Middle frontal gyrus (tissue), 1 donor: ENCODE measurements around the gene GAL3ST2.

ENCODE experiments used
- DNase-seq: peaks from one replicate; pipeline ENCODE4 v3.0.0-alpha.2; 2015; ENCODE audit warnings: low spot score; ENCODE audit errors: extremely low spot score

The GAL3ST2 gene

GRCh38 chr2:241843321-241844065 lies 66.9 kb downstream of the GAL3ST2 start:
- no peak for DNase-seq

GRCh38 chr2:241844066-241844728 lies 67.6 kb downstream of the GAL3ST2 start:
- DNase-seq, result no peak

GRCh38 chr2:241844831-241845578 lies 68.4 kb downstream of the GAL3ST2 start:
- DNase-seq, result no peak

DNA sequence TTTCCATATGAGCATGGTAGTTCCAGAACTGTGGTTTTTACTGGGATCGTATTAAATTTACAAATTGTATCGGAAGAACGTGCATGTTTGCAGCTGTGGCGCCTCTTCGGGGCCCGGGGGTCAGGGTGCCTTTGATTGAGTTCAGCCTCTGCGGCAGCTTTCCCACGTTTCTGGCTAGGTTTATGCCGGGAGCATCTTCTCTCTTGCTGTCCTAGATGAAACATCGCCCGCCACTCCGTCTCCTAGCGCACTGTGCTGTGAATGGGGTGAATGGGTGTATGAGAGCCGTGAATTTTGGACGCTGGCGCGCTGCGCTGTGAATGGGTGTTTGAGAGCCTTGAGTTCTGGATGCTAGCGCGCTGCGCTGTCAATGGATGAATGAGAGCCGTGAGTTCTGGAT lies 69.8 kb downstream of the GAL3ST2 start:
- no peak for DNase-seq

DNA sequence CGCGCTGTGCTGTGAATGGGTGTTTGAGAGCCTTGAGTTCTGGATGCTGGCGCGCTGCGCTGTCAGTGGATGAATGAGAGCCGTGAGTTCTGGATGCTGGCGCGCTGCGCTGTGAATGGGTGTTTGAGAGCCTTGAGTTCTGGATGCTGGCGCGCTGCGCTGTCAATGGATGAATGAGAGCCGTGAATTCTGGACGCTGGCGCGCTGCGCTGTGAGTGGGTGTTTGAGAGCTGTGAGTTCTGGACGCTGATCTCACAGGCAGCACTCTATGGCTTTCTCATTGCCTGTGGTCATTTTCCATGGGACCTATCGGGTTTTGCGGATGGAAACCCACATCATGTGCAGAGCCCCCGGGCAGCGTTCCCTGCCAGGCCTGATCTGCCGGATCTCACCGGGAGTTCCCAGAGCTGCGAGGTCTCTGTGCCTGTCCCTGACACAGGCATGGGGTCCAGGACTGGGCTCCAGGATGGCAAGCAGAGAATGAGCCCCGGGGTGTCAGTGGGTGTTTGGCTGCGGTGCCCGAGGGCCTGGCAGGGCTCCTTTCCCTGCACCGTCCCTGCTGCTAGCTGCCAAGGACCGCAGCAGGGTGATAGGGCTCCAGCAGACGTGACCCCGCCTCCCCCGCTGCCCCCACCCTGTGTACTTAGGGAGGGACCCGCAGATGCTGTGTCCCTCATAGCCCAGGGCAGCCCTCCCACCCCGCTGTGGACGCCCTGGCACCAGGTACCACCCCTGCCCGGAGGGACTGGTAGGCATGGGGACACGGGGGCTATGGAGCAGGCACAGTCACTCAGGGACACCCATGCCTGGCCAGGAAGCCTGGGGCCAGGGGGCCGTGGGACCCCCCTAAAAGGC lies 72.4 kb downstream of the GAL3ST2 start:
- DNase-seq, result no peak

- no peak for DNase-seq
Observed at GRCh38 chr2:241849616-241850543, 73.3 kb downstream of the GAL3ST2 start.

- no peak for DNase-seq
Observed at GRCh38 chr2:241850544-241851324, 74.1 kb downstream of the GAL3ST2 start.

- no peak for DNase-seq
Observed at GRCh38 chr2:241851325-241852115, 74.9 kb downstream of the GAL3ST2 start.

DNA sequence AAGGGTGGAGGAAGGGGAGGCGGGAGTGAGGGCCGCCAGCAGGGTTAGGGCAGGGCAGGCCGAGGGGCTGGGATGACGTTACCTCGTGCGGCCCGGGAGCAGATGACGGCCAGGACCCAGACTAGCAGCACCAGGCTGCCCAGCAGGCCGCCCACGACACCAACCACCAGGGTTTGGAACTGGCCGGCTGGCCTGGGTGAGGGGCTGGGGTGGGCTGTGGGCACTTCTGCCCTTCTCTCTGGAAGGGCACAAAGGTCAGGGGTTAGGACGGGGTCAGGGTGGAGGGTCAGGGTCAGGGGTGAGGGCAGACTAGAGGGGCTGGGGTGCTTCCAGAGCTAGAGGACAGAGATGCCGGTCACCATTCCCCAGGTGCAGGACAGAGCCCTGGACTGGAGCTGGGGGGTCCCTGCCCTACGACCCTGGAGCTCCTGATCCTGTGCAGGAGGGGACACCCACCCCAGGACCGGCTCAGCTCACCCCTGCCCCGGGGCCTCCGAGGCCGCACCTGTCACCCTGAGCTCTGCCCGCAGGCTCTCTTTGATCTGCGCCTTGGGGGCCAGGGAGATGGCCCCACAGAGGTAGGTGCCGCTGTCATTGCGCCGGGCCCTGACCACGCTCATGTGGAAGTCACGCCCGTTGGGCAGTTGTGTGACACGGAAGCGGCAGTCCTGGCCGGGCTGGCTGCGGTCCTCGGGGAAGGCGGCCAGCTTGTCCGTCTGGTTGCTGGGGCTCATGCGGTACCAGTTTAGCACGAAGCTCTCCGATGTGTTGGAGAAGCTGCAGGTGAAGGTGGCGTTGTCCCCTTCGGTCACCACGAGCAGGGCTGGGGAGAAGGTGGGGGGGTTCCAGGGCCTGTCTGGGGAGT lies 75.7 kb downstream of the GAL3ST2 start:
- no peak for DNase-seq

DNA sequence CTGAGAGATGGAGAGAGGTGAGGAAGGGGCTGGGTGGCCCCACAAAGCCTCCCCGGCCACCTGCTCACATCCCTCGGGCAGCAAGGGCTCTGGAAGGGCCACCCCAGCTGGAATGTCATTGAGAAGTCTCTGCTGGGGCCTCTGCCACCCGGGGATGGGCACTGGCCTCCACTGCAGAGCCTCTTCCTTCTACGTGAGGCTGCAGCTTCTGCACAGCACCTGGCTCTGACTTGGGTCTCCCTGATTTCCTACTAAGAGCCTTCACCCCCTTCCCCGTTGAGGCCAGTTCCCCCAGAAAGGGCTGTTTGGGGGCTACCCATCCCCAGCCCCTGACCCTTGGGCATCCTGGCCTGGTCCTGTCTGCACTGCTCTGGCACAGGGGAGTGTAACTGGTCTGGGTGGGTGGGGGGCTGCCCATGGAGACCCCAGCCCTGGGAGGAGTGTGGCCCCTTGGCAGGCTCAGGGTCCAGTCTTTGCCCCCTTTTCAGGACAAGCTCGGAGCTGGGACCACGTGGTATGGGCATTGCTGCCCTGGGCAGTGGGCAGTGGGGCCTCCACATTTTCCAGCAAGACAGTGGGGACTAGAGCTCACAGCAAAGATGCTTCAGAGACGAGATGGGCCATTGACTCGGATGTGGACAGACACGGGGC lies 76.5 kb downstream of the GAL3ST2 start:
- no peak for DNase-seq
